Adrenal gland (tissue), 12 donors: ENCODE data around the gene NOL4L. TPM values are rescaled to one million over a fixed set of nuclear protein-coding genes. Genes with fewer than 3 reads are reported as not detected.

ENCODE experiments used
- DNase-seq, 7 donors: peaks; one replicate each; pipeline ENCODE4 v3.0.0-alpha.2; 2019 to 2020
- H3K27ac ChIP-seq, 5 donors: fragments of 200-600 bp; sonication (generic) in 4 of 5; 1 replicate in 3 of 5; 2 replicates in 2 of 5; pipeline versions ENCODE4 v1.5.1 to v1.8.0; 2016 to 2020; ENCODE audit warnings: mild to moderate bottlenecking in 1 of 5
- H3K27me3 ChIP-seq: fragments of 200-600 bp; 2 replicates; pipeline ENCODE4 v1.8.0; 2021
- H3K36me3 ChIP-seq, 2 donors: fragments of 200-600 bp; replicated peaks in 1 of 2; 1 replicate in 1 of 2; 2 replicates in 1 of 2; pipeline versions ENCODE4 v1.5.1 to v1.8.0; 2018 to 2022
- H3K4me1 ChIP-seq, 2 donors: fragments of 200-600 bp; replicated peaks in 1 of 2; 1 replicate in 1 of 2; 2 replicates in 1 of 2; pipeline versions ENCODE4 v1.5.1 to v1.8.0; 2018 to 2021
- H3K4me3 ChIP-seq, 4 donors: fragments of 200-600 bp; sonication (generic) in 3 of 4; one replicate each; pipeline ENCODE4 v1.5.1; 2016 to 2018
- H3K9me3 ChIP-seq, 3 donors: fragments of 200-600 bp; sonication (generic) in 1 of 3; replicated peaks in 1 of 3; 1 replicate in 2 of 3; 2 replicates in 1 of 3; pipeline versions ENCODE4 v1.5.1 to v1.8.0; 2016 to 2021
- POLR2A ChIP-seq, 2 donors: fragments of 450-650 bp; IDR thresholded peaks; one replicate each; pipeline ENCODE4 v1.6.1; 2017; ENCODE audit warnings: antibody characterized with exemption in 2 of 2, mild to moderate bottlenecking in 2 of 2, moderate library complexity in 1 of 2
- WGBS, 4 donors: extraction: QIAGEN DNeasy Blood & Tissue Kit in 2 of 4; methylation state at CpG; one replicate each; pipeline versions ENCODE4 v1.1.5 to v1.1.7; 2013 to 2017; 5-methylcytosine and 5-hydroxymethylcytosine counted together
- intact Hi-C, 2 donors: fragments of 100-400 bp; cut with DNase I; formaldehyde crosslinking; loops; one replicate each; pipeline versions ENCODE4 v1.14.1 to v1.15.0; 2022 to 2023
- polyA plus RNA-seq, 3 donors: library from polyadenylated mRNA; stranded (reverse); fragments of 200-250 nt in 2 of 3; fragments of 350-450 nt in 1 of 3; fragmentation: Illumina TruSeq in 1 of 3; extraction: RNeasy Lipid Tissue Mini Kit (QIAGEN cat#74804) in 1 of 3; gene quantifications; one replicate each; pipeline ENCODE4 v1.2.3, GENCODE V29; 2013 to 2014
- total RNA-seq, 9 donors: library from RNA; depleted of rRNA in 4 of 9; stranded (reverse); fragments of >200 nt in 4 of 9; fragments of 120-200 nt in 1 of 9; fragmentation: NEBNext Ultra II Directional in 1 of 9; extraction: Animal tissue kit (Norgen Biotek cat#: 25700) in 1 of 9; gene quantifications; one replicate each; pipeline versions ENCODE4 v1.1.0 to v1.2.4, GENCODE V29; 2013 to 2023
- TF ChIP-seq, protein P1 (sequence below), 6 experiments: fragments of 450-650 bp in 4 of 6; fragments of 200-600 bp in 2 of 6; sonication (generic) in 1 of 6; IDR thresholded peaks; 1 replicate in 5 of 6; 2 replicates in 1 of 6; pipeline versions ENCODE4 v1.5.1 to v1.8.0; 2016 to 2021; ENCODE audit warnings: antibody characterized with exemption in 6 of 6, mild to moderate bottlenecking in 2 of 6, moderate library complexity in 1 of 6
- donor health status: healthy with polysubstance abuse.
- donor health status: Bipolar disorder and iron deficiency.
- donor health status: DM: yes; HTN: yes; CAD: no.
- donor health status: DM: no; HTN: no; CAD: no.
- donor health status: DM: no; HTN: no; CAD: no.
- donor health status: DM: yes; HTN: yes; CAD: no.

The NOL4L gene
- total and polyA plus RNA-seq, 12 donors, result 6.4 to 30.4 (median 15.7) TPM

DNA sequence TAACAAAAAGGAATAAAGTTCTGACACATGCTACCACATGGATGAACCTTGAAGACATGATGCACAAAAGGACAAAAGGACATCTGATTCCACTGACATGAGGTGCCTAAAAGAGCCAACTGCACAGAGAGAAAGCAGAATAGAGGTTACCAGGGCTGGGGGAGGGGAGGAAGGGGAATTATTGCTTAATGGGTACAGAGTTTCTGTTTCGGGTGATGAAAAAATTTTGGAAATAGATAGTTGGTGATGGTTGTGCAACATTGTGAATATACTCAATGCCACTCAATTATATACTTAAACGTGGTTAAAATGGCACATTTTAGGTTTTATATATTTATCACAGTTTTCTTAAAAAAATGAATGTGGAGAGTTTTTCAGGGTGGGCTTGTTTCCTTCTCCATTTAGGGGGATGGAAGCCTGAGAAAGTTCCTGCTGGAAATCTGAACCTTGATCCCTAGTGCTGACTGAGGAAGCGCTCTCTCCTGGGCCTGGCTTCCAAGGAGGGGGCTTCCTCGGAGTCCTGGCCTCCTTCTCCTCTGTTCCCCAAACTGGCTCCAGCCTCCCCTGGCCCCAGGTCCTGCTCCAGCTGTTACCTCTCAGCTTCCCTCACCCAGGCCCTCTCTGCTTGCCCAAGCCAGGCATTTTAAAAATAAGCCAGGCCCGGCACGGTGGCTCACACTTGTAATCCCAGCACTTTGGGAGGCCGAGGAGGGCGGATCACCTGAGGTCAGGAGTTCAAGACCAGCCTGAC, 79.2 kb downstream of the NOL4L start:
- peaks cover 0 to 8% of the 10 kb centered on the region in 2 donors for H3K4me1 ChIP-seq
- intact Hi-C loops, result no loop called here
- WGBS, 4 donors, result 81 to 84% (median 82%) methylated on average over 6 to 8 of the region's 8 CpGs

GRCh38 chr20:32501709-32502108, 83.4 kb downstream of the NOL4L start:
- Histone ChIP-seq H3K4me1 (peaks cover 0 to 11% of the 10 kb centered on the region in 2 donors), H3K36me3 (no peaks in the 10 kb centered on the region), H3K4me3 (no peak overlapping the region), H3K27ac (no peak overlapping the region), H3K27me3 (no peaks in the 10 kb centered on the region), H3K9me3 (no peaks in the 10 kb centered on the region)
- 89 to 97% (median 91%) methylated on average over 3 of the region's 3 CpGs for WGBS, 4 donors
- no peak for DNase-seq
- TF ChIP-seq POLR2A (IDR thresholded peaks at IDR 0.05), result no peak
- TF ChIP-seq, protein P1, sequence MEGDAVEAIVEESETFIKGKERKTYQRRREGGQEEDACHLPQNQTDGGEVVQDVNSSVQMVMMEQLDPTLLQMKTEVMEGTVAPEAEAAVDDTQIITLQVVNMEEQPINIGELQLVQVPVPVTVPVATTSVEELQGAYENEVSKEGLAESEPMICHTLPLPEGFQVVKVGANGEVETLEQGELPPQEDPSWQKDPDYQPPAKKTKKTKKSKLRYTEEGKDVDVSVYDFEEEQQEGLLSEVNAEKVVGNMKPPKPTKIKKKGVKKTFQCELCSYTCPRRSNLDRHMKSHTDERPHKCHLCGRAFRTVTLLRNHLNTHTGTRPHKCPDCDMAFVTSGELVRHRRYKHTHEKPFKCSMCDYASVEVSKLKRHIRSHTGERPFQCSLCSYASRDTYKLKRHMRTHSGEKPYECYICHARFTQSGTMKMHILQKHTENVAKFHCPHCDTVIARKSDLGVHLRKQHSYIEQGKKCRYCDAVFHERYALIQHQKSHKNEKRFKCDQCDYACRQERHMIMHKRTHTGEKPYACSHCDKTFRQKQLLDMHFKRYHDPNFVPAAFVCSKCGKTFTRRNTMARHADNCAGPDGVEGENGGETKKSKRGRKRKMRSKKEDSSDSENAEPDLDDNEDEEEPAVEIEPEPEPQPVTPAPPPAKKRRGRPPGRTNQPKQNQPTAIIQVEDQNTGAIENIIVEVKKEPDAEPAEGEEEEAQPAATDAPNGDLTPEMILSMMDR (IDR thresholded peaks at IDR 0.05), result no peak
- intact Hi-C loops, result no loop called here

More for the DNA sequence above, 79.2 kb downstream of the NOL4L start:
- TF ChIP-seq, protein P1 (IDR thresholded peaks at IDR 0.05), result no peak
- TF ChIP-seq POLR2A (IDR thresholded peaks at IDR 0.05), result no peak
- Histone ChIP-seq H3K27ac (no peak overlapping the region), H3K36me3 (no peaks in the 10 kb centered on the region), H3K27me3 (no peaks in the 10 kb centered on the region), H3K4me3 (no peak overlapping the region), H3K9me3 (no peaks in the 10 kb centered on the region)
- peak in 1 of 7 donors; percentile 11 for DNase-seq

DNA sequence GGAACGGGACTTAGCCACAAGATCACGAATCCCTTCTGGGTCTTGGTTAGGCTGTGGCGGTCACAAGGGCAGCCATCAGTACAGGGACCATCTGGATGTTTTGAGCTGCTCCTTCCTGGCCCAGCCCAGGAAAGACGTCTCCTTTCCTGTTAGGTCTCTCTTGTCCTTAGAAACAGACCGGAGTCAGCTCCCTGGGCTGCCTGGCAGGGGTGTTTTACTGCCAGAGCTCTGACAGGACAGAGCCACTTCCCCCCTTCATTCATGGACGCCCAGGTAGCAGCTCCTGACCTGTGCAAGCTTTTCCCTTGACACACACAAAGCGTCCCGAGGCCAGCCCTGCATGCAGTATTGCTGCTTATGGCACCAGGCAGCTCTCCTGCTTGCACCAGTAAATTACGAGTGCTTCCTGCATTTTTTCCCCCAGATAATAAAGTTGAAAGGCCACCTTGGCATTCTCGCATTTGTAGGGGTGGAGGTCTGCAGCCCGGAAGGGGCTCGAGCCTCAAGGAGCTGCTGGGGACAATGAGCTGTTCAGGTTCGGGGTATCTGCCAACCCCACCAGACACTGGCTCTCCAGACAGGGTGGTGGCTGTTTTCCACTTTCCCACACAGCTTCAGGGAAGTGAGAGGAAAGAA, 87.4 kb downstream of the NOL4L start:
- Histone ChIP-seq H3K4me3 (no peak overlapping the region), H3K27me3 (no peaks in the 10 kb centered on the region), H3K27ac (peak overlapping the region in 2 of 5 donors; percentile 63 to 70), H3K4me1 (peaks cover 3 to 20% of the 10 kb centered on the region in 2 donors), H3K9me3 (no peaks in the 10 kb centered on the region), H3K36me3 (no peaks in the 10 kb centered on the region)
- WGBS, 4 donors, result 57 to 72% (median 59%) methylated on average over 10 to 13 of the region's 13 CpGs
- intact Hi-C loops, result no loop called here
- peak in 5 of 7 donors; percentile 26 to 71 (median 46) for DNase-seq
- no peak for TF ChIP-seq POLR2A (IDR thresholded peaks at IDR 0.05)
- TF ChIP-seq, protein P1 (IDR thresholded peaks at IDR 0.05), result no peak

DNA sequence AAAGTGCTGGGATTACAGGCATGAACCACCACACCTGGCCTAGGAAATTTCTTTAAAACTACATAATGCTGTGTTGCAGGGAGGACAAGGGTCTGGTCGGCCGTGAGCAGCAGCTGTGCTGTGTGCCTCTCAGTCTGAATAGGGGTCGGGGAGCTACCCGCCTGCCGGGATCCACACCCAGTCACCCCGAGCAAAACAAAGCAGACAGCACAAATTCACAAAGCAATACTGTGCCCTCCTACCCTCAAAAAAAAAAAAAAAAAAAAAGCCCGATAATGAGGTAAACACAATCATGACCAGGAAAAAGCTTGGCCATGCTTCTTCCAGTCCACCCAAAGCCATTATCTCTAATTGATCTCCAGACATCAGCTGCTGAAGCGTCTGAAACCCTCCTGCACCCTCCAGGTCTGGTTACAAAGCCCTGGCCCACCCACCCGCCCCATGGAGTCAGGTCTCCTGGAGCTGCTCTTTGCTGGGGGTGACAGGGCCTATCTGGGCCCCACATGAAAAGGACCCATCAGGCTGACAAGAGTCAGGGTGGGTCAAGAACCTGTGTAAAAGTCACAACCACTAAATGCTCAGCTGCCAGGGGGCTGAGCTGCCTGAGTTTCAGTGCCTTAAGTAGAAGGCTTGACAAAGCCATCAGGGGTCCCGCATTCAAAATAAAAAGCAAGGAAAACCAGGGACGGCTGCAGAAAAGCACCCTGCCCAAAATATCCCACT, 88.2 kb downstream of the NOL4L start:
- intact Hi-C loops, result no loop called here
- Histone ChIP-seq H3K4me3 (no peak overlapping the region), H3K27ac (peak overlapping the region in 2 of 5 donors; percentile 63 to 70), H3K9me3 (no peaks in the 10 kb centered on the region), H3K4me1 (peaks cover 3 to 20% of the 10 kb centered on the region in 2 donors), H3K27me3 (no peaks in the 10 kb centered on the region), H3K36me3 (no peaks in the 10 kb centered on the region)
- WGBS, 4 donors, result 75 to 85% (median 80%) methylated on average over 10 to 11 of the region's 11 CpGs
- no peak for DNase-seq
- TF ChIP-seq POLR2A (IDR thresholded peaks at IDR 0.05), result no peak
- TF ChIP-seq, protein P1 (IDR thresholded peaks at IDR 0.05), result no peak
